Astrocyte of the cerebellum (primary cell): ENCODE data around the gene GTF2F2.

Source experiments
- DNase-seq: peaks from one replicate; pipeline ENCODE4 v3.0.0-alpha.2; 2011; ENCODE audit warnings: low read depth
- H3K4me3 ChIP-seq: 2 replicates; pipeline ENCODE4 v1.5.1; 2011; ENCODE audit warnings: mild to moderate bottlenecking, low read depth, low read length, moderate library complexity
- CTCF ChIP-seq: IDR thresholded peaks from 2 replicates; pipeline ENCODE4 v1.5.1; 2012; ENCODE audit warnings: low read length, low read depth, moderate library complexity, mild to moderate bottlenecking; ENCODE audit errors: missing control alignments
- in situ Hi-C: cut with HindIII; loops from 2 replicates; pipeline ENCODE4 v1.10.0; 2017; ENCODE audit warnings: low sequenced_read_pairs

GTF2F2 gene

GRCh38 chr13:45086484-45086883 is 33.8 kb upstream of the GTF2F2 start:
- TF ChIP-seq CTCF, result no peak
- DNase-seq, result no peak
- in situ Hi-C loops, result no loop called here
- H3K4me3 ChIP-seq, result no peak overlapping the region

GRCh38 chr13:45092663-45093062 is 27.6 kb upstream of the GTF2F2 start:
- in situ Hi-C loops, result no loop called here
- DNase-seq, result peak; percentile 19
- H3K4me3 ChIP-seq, result no peak overlapping the region
- no peak for TF ChIP-seq CTCF

- in situ Hi-C loops, result no loop called here
- no peak for TF ChIP-seq CTCF
- DNase-seq, result no peak
These were observed 19.6 kb upstream of the GTF2F2 start for GRCh38 chr13:45100573-45101262.

GRCh38 chr13:45101327-45102018 is 18.8 kb upstream of the GTF2F2 start:
- DNase-seq, result no peak
- in situ Hi-C loops, result no loop called here
- no peak for TF ChIP-seq CTCF
- H3K4me3 ChIP-seq, result no peak overlapping the region

More at GRCh38 chr13:45100573-45101262, 19.6 kb upstream of the GTF2F2 start:
- no peak overlapping the region for H3K4me3 ChIP-seq

- in situ Hi-C loops, result no loop called here
- TF ChIP-seq CTCF, result no peak
- no peak for DNase-seq
These were observed 18.2 kb upstream of the GTF2F2 start for GRCh38 chr13:45102136-45102507.

GRCh38 chr13:45103449-45103848 is 16.9 kb upstream of the GTF2F2 start:
- no peak overlapping the region for H3K4me3 ChIP-seq
- DNase-seq, result no peak
- no peak for TF ChIP-seq CTCF
- in situ Hi-C loops, result no loop called here

More at GRCh38 chr13:45102136-45102507, 18.2 kb upstream of the GTF2F2 start:
- no peak overlapping the region for H3K4me3 ChIP-seq
